NCI-H510A treated with DMSO at 0.1 percent for 48 hours (cell line): ENCODE results near the gene BRINP2.

Experiments used
- DNase-seq: peaks from one replicate; lab custom pipeline; 2025; lab: John Stamatoyannopoulos, UW

BRINP2 gene

DNA sequence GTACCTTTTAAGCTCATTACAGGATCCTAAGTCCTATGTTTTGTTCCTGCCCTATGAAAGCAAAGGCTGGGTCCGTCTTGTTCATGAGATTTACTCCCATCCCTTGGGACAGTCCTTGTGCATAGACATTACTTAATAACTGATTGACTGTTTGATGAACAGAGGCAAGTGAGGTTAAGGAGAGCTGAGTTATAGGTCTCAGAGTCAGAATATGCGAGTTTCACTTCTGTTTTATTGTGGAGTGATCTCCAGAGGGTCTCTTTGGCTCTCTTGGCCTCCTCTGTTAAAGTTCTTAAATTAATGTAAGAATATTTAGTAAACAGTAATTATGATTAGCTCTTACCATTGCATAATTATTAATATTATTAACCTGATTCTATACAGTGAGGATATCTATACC is 52.6 kb downstream of the BRINP2 start:
- no peak for DNase-seq

DNA sequence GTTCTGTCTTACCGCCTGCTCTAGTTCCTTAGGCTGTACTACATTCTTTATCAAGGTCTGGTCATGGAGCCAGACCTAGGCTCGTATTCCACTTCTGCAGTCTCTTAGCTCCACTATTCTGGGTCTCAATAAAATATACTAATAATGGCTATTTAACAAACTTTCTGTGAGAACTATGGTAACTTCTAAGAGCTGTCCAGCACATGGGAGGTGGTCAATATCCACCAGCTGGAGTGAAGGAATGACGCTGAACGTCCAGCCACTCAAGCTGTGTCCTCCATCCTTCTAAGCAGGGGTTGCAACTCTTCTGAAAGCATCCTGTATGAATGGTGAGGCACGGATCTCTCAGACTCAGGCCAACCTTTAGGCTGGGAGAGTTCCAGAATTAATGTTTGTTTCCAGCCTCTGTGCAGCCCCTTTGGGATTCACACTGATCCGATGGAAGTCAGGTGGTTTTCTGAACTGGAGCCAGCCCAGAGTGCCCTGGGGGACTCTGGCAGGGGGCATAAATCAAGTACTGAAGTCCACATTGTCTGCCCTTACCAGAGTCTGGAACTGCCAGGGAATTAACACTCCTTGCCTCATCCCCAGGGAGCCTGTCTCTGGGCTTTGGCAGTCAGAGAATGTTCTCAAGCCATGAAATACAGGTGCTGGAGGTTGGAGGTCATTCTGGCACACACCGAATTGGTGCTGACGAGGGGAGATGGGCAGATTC is 57.4 kb downstream of the BRINP2 start:
- DNase-seq, result no peak

DNA sequence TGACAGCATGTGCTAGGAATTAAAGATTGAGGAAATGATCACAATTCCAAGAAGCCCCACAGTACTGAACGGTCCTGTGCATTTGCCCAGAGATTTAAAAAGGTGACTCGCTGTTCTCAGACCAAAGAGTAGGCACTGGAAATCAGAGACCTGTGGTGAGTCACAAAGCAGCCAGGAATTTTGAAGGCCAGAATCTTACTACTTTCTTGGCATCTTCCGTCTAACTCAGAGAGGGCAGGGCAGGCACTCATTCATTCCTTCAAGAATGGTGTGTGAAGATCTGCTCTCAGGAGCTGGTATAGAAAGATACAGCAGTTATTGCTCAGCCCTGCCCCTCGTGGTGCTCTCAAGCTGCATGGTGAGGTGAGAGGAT is 57.9 kb downstream of the BRINP2 start:
- DNase-seq, result no peak

GRCh38 chr1:177229781-177230180 is 59.0 kb downstream of the BRINP2 start:
- DNase-seq, result no peak

- no peak for DNase-seq
These were observed 59.7 kb downstream of the BRINP2 start for GRCh38 chr1:177230228-177231016.

GRCh38 chr1:177235350-177235749 is 64.6 kb downstream of the BRINP2 start:
- no peak for DNase-seq

GRCh38 chr1:177236962-177237361 is 66.2 kb downstream of the BRINP2 start:
- DNase-seq, result no peak

GRCh38 chr1:177238967-177239366 is 68.2 kb downstream of the BRINP2 start:
- no peak for DNase-seq

- DNase-seq, result no peak
These were observed 69.0 kb downstream of the BRINP2 start for GRCh38 chr1:177239792-177240191.

GRCh38 chr1:177243773-177244172 is 73.0 kb downstream of the BRINP2 start:
- DNase-seq, result no peak

DNA sequence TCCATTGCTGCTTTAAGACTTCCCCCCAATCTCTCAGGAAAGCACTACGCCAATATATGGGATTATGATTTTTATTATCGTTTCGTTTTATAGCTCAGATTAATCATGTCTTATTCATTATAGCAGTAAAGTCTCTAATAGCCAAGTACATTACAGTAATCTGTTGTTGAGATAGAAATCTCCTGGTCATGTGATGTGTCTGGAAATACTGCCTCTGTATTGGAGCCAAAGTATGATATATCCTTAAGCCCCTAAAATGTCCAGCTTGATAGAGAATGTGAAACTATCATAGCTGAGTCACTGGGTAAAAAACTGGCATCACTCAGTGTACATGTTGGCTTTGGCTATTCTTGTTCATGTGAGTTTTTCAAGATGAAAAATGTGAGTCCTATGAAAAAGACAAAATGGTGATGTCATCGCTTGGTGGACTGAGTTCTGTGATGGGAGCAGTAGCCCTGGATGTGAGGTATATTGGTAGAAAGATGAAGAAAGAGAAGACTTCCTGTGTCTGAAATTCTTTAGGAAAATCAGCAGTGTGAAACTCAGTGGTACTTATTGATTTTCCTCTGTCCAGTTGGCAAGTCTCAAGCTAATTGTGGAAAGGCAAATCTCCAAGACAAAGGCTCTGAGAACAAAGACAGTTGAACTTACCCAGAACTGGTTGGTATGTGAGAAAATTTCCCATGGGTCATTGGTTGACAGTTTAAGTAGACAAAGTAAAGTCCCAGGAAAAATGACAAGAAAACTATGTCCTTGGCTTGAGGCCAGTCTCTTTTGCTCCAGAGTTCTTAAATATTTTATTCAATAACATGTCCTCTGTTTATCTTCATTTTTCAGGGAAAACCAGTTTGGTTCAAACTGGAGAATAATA is 76.2 kb downstream of the BRINP2 start:
- no peak for DNase-seq

- DNase-seq, result no peak
These were observed 76.9 kb downstream of the BRINP2 start for GRCh38 chr1:177247623-177248176.

GRCh38 chr1:177248258-177248657 is 77.5 kb downstream of the BRINP2 start:
- no peak for DNase-seq

DNA sequence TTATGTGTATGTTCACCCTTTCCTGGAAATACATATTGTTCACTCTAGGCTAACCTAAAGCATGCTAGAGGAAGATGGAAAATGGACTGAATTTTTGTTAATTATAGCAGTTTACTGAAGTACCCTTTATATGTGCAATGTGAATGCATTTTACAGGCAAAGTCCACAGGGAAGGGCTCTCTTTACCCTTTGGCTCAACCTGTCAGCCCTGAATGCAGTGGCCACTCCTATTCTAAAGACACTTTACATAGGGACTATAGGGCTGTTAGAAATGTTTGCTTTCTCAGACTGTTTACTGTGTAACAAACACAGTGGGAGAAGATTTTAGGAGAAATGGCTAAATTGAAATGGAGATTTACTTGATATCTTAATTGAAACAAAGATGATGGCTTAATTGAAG is 78.5 kb downstream of the BRINP2 start:
- no peak for DNase-seq

DNA sequence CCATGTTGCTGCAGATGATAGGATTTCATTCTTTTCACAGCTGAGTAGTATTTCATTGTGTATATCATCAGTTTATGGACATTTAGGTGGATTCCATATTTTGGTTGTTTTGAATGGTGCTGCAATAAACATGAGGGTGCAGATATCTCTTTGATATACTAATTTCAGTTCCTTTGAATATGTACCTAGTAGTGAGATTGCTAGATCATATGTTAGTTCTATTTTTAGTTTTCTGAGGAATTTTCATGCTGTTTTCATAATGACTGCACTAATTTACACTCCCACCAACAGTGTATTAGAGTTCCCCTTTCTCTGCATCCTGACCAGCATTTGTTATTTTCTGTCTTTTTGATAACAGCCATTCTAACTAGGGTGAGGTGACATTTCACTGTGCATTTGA is 82.1 kb downstream of the BRINP2 start:
- DNase-seq, result no peak

DNA sequence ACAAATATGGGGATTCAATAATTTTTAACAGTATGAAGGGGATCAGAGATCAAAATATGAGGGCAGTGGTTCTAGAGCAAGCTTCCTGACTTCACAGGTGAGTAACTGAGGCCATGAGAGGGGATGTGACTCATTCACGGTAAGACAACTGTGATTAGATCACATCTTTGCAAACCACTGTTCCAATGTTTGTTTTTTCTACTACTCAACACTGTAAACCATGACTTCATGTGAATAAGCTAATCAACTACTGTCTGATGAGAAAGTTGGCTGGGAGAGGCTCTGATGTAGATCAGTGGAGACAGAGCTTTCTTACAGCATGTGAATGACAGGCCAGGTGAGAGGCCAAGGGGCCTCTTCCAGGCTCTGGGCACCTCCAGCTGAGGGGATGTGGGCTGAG is 84.7 kb downstream of the BRINP2 start:
- DNase-seq, result peak; percentile 50

DNA sequence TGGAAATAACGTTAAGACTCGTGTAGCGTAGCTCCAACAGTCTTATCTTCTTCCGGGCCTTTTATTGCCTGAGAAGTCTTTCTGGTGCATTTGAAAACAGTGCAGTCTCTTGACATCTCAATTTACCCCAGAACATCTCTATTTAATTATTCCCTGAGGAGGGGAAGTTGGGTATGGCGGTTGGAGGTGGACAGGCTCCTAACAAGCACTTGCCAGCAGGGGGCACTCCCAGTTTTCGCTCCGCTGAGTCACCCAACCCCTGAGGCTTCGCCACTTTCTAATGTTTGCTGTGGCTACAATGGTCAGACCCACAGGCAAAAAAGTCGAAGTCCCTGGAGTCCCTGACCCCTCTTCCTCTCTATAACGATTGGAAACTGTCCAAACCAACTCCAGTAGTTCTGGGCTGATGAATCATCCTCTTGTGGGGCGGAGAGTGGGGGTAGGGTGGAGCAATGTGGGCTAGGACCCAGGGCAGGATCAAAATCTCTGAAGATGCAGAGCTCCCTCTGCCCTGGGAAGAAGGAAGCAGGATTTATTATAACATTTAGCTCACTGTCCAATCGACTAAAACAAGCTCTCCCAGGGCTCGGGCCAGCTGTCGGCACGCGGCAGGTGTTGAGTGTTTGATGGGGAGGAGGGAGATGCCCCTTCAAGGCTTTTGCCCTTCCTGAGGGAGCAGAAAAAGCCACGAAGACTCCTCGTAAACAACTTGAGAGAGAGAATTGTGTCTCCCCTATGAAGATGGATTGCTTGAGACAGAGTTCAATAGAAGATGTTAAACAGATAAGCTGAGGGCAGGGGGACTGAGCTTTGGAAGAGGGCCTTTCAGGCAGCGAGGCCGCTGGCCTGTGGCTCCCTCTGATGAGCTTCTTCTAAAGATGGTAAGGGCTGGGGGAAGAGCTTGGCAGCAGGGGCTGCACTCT is 85.7 kb downstream of the BRINP2 start:
- DNase-seq, result peak; percentile 75

- no peak for DNase-seq
These were observed 86.4 kb downstream of the BRINP2 start for GRCh38 chr1:177257128-177257527.

DNA sequence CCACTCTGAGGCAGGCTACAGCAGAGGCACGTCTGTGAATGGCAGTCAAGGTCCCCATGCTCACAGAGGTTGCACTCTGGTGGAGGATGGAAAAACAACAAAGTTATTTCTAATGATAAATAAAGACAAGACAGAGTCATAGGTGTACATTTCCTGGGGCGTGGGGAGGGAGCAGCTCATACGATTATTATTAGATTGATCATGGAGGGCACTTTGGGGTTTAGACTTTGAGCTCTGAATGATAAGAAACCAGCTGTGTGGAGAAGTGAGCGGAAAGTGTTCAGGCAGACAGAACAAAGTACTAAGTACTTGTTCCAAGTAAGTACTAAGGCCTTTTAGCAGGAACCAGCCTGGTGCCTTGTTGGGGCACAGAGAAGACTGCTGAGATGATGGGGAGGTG is 86.8 kb downstream of the BRINP2 start:
- no peak for DNase-seq

DNA sequence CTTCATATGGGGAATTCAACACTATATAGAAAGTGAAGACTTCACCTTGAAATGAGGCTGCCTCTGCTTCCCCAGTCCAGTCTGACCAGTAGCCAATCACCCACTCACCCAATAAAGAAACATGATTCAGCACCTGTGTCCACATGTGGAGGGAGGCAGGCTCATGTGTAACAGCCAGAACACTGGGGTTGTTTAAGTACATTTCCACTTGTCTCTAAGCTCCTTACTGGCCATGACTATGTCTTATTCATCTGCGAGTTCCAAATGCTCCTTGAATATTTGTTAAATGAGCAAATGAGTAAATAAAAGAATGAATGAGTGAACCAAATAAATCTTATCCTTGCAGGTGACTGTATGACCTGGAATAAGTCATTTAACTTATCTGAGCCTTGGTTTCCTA is 100.1 kb downstream of the BRINP2 start:
- DNase-seq, result no peak

- peak; percentile 18 for DNase-seq
These were observed 102.4 kb downstream of the BRINP2 start for GRCh38 chr1:177273141-177273540.
